GM12878 (cell line): ENCODE data around the gene FGGY. TPM values are rescaled to one million over a fixed set of nuclear protein-coding genes. Genes with fewer than 3 reads are reported as not detected.

Experiments used
- ATAC-seq: fragments of 200-7000 bp; cut with Tn5 transposase; 3 replicates; pipeline ENCODE4 v1.9.1; 2020; ENCODE audit warnings: mild to moderate bottlenecking, moderate library complexity
- BruUV-seq: library from RNA; stranded (reverse); fragments of 400-500 nt; replicated peaks from 2 replicates; lab custom pipeline; 2021; lab: Mats Ljungman, UMichigan
- CTCF ChIA-PET: fragments of 300-600 bp; sonication (Branson Sonifier 250); formaldehyde crosslinking; extraction: SDS; loops from one replicate; lab custom pipeline; 2021; ENCODE audit warnings: inconsistent platforms; lab: Yijun Ruan, JAX
- POLR2A ChIA-PET: fragments of 350-600 bp; formaldehyde crosslinking; extraction: SDS; loops from one replicate; lab custom pipeline; 2021; ENCODE audit warnings: inconsistent platforms; lab: Charles Lee
- RAD21 ChIA-PET: fragments of 300-600 bp; sonication (Branson Sonifier 250); formaldehyde crosslinking; loops from one replicate; lab custom pipeline; 2023; ENCODE audit warnings: antibody characterized with exemption; ENCODE audit not compliant: unreplicated experiment; lab: Charles Lee
- SMC1A ChIA-PET: fragments of 300-600 bp; sonication (Branson Sonifier 250); formaldehyde crosslinking; loops from one replicate; lab custom pipeline; 2023; ENCODE audit not compliant: unreplicated experiment, uncharacterized antibody; lab: Charles Lee
- DNase-seq: peaks from one replicate; pipeline ENCODE4 v3.0.0-alpha.2; 2011; ENCODE audit warnings: low read depth, low spot score
- FAIRE-seq: peaks from 3 replicates; lab custom pipeline; 2011; peaks lifted over from hg19 to GRCh38; lab: Jason Lieb, UNC
- H2AFZ ChIP-seq: 2 replicates; pipeline ENCODE4 v1.6.0; 2011; ENCODE audit warnings: low read depth, low read length, control low read depth; ENCODE audit not compliant: control insufficient read depth
- H3K27ac ChIP-seq: 2 replicates; pipeline ENCODE4 v1.5.1; 2011; ENCODE audit warnings: control low read depth; ENCODE audit not compliant: control insufficient read depth, insufficient read depth
- H3K27me3 ChIP-seq, 2 experiments: replicated peaks in 1 of 2; 2 replicates each; pipeline versions ENCODE4 v1.6.0 to v1.6.1; 2011; ENCODE audit warnings: low read length in 1 of 2; ENCODE audit not compliant: control insufficient read depth in 2 of 2, insufficient read depth in 2 of 2
- H3K36me3 ChIP-seq, 2 experiments: 2 replicates each; pipeline ENCODE4 v1.5.1; 2011; ENCODE audit warnings: low read length in 1 of 2; ENCODE audit not compliant: control insufficient read depth in 2 of 2, insufficient read depth in 2 of 2
- H3K4me1 ChIP-seq: 2 replicates; pipeline ENCODE4 v1.6.1; 2011; ENCODE audit warnings: mild to moderate bottlenecking, low read length, moderate library complexity, mixed read lengths; ENCODE audit not compliant: control insufficient read depth, insufficient read depth
- H3K4me2 ChIP-seq: 2 replicates; pipeline ENCODE4 v1.6.0; 2011; ENCODE audit warnings: control low read depth; ENCODE audit not compliant: control insufficient read depth, insufficient read depth
- H3K4me3 ChIP-seq: fragments of 200-600 bp; sonication (generic); 2 replicates; pipeline ENCODE4 v1.5.1; 2016
- H3K79me2 ChIP-seq: 2 replicates; pipeline ENCODE4 v1.6.0; 2011; ENCODE audit warnings: low read length; ENCODE audit not compliant: control insufficient read depth, insufficient read depth
- H3K9ac ChIP-seq: 2 replicates; pipeline ENCODE4 v1.8.0; 2011; ENCODE audit warnings: low read length, control low read depth, mixed read lengths; ENCODE audit not compliant: control insufficient read depth, insufficient read depth
- H3K9me3 ChIP-seq: replicated peaks from 3 replicates; pipeline ENCODE4 v1.5.1; 2011; ENCODE audit warnings: mild to moderate bottlenecking, low read length; ENCODE audit not compliant: control insufficient read depth, insufficient read depth
- H4K20me1 ChIP-seq: 2 replicates; pipeline ENCODE4 v1.6.0; 2011; ENCODE audit not compliant: control insufficient read depth, insufficient read depth
- ELK1 ChIP-seq: IDR thresholded peaks from 2 replicates; pipeline ENCODE4 v1.6.1; 2012; ENCODE audit warnings: low read depth, low read length, improper control_type of control experiment
- EZH2 ChIP-seq: IDR thresholded peaks from 2 replicates; pipeline ENCODE4 v1.6.1; 2012; ENCODE audit warnings: low read depth, mild to moderate bottlenecking, control low read depth, inconsistent platforms, low read length, borderline replicate concordance; ENCODE audit not compliant: control insufficient read depth
- FOS ChIP-seq: IDR thresholded peaks from 3 replicates; pipeline ENCODE4 v1.6.1; 2011; ENCODE audit warnings: borderline replicate concordance; ENCODE audit not compliant: insufficient read length; ENCODE audit errors: extremely low read depth
- NBN ChIP-seq: fragments of 450-650 bp; IDR thresholded peaks from 2 replicates; pipeline ENCODE4 v1.6.1; 2016
- NR2C1 ChIP-seq: fragments of 450-650 bp; IDR thresholded peaks from 2 replicates; pipeline ENCODE4 v1.6.1; 2017; ENCODE audit warnings: antibody characterized with exemption, mild to moderate bottlenecking, moderate library complexity
- NR2C2 ChIP-seq: IDR thresholded peaks from 2 replicates; pipeline ENCODE4 v1.6.1; 2011; ENCODE audit warnings: borderline replicate concordance, low read depth; ENCODE audit not compliant: control insufficient read depth, insufficient read length
- RELA ChIP-seq: fragments of 450-650 bp; IDR thresholded peaks from 2 replicates; pipeline ENCODE4 v1.8.0; 2014; ENCODE audit warnings: borderline replicate concordance; ENCODE audit not compliant: partially characterized antibody
- RELB ChIP-seq: fragments of 450-650 bp; IDR thresholded peaks from 2 replicates; pipeline ENCODE4 v1.6.1; 2017; ENCODE audit warnings: low read depth, mild to moderate bottlenecking, moderate library complexity
- REST ChIP-seq: IDR thresholded peaks from 2 replicates; pipeline ENCODE4 v1.6.1; 2012; ENCODE audit warnings: mild to moderate bottlenecking, low read depth, low read length
- SPI1 ChIP-seq: IDR thresholded peaks from 2 replicates; pipeline ENCODE4 v1.6.1; 2011; ENCODE audit warnings: low read depth, mild to moderate bottlenecking, low read length, moderate library complexity, borderline replicate concordance; ENCODE audit not compliant: insufficient read depth
- TCF3 ChIP-seq: IDR thresholded peaks from 2 replicates; pipeline ENCODE4 v1.6.1; 2012; ENCODE audit warnings: low read depth, mild to moderate bottlenecking, low read length, borderline replicate concordance; ENCODE audit not compliant: insufficient read depth
- WGBS: methylation state at CpG from one replicate; pipeline ENCODE4 v1.1.6; 2016; ENCODE audit warnings: low lambda C conversion rate; ENCODE audit not compliant: insufficient replicate concordance, insufficient coverage; ENCODE audit errors: missing lambda C conversion rate; 5-methylcytosine and 5-hydroxymethylcytosine counted together
- in situ Hi-C: fragments of 300-500 bp; cut with MboI; formaldehyde crosslinking; loops from 9 replicates; pipeline ENCODE4 v1.14.3; 2018; ENCODE audit warnings: mixed read lengths
- intact Hi-C: fragments of 100-400 bp; cut with micrococcal nuclease; formaldehyde crosslinking; loops from one replicate; pipeline ENCODE4 v1.14.2; 2022; ENCODE audit not compliant: unreplicated experiment
- polyA plus RNA-seq, 11 experiments: library from polyadenylated mRNA; depleted of rRNA in 4 of 11; unstranded in 6 of 11; stranded (reverse) in 5 of 11; fragments of >200 nt; fragmentation: Nextera tagmentation in 4 of 11; fragmentation: Illumina TruSeq in 1 of 11; extraction: Ambion mirVana in 4 of 11; extraction: Trizol in 1 of 11; gene quantifications; 1 replicate in 1 of 11; 2 replicates in 10 of 11; pipeline versions ENCODE4 v1.2.1 to v1.2.3, GENCODE V29; 2011 to 2016; ENCODE audit warnings: inconsistent platforms in 2 of 11, missing spikeins in 2 of 11, low read depth in 1 of 11
- total RNA-seq, 4 experiments: library from RNA; depleted of rRNA in 3 of 4; stranded (reverse); fragments of >200 nt in 3 of 4; fragmentation: Illumina TruSeq in 1 of 4; extraction: Trizol in 1 of 4; gene quantifications; 2 replicates each; pipeline versions ENCODE4 v1.2.1 to v1.2.3, GENCODE V29; 2013 to 2021

The FGGY gene
- total and polyA plus RNA-seq, 10 of the 15 experiments (the other 5 are each of a cell fraction or from before 2014, with no cell fraction given): 6.2 to 11.9 (median 7.5) TPM

GRCh38 chr1:59328353-59328752 lies 31.5 kb downstream of the FGGY start (continued):
- no peak for TF ChIP-seq REST
- TF ChIP-seq TCF3: no peak
- TF ChIP-seq EZH2: no peak
- no peak for TF ChIP-seq RELA
- TF ChIP-seq NBN: no peak

- in situ Hi-C loops: no loop called here
- Histone ChIP-seq H3K79me2 (no peaks in the 10 kb centered on the region), H3K27ac (no peak overlapping the region)
- SMC1A ChIA-PET: interaction anchor here (1.3 kb wide), 1 partner anchor 50 kb away, joined by 3 read pairs; no protein-coding TSS in a partner anchor
- DNase-seq: no peak
- TF ChIP-seq ELK1: no peak
- no peak for TF ChIP-seq NR2C2
- no peak for TF ChIP-seq RELB
- TF ChIP-seq SPI1: peak; percentile 28; the same call in 1 of the 2 replicates
- no peak for TF ChIP-seq NR2C1
- no peak for TF ChIP-seq FOS
- TF ChIP-seq, all 136 proteins: peak for 1
- peaks cover 3% of the 10 kb centered on the region for H3K4me1 ChIP-seq
- no peak overlapping the region for H3K9ac ChIP-seq
- no peak for FAIRE-seq
- no TSS peak for BruUV-seq
- ChIA-PET POLR2A (no interaction called here), RAD21 (no interaction called here), CTCF (no interaction called here)
- H3K36me3 ChIP-seq: no peaks in the 10 kb centered on the region
- intact Hi-C loops: no loop called here
- ATAC-seq: no peak
- 84% methylated on average over 4 of the region's 4 CpGs for WGBS
- no peak overlapping the region for H3K4me2 ChIP-seq
- H3K27me3 ChIP-seq: no peaks in the 10 kb centered on the region
- no peaks in the 10 kb centered on the region for H4K20me1 ChIP-seq
- H3K4me3 ChIP-seq: no peak overlapping the region
- no peak overlapping the region for H2AFZ ChIP-seq
- H3K9me3 ChIP-seq: no peaks in the 10 kb centered on the region
Observed at GRCh38 chr1:59329412-59330053, 32.6 kb downstream of the FGGY start.
